PC-3 (cell line): ENCODE data around the gene CCNL2. TPM values are rescaled to one million over a fixed set of nuclear protein-coding genes. Genes with fewer than 3 reads are reported as not detected.
A peak's percentile ranks its signal among the peaks of the same experiment; 100 is the strongest.

Source experiments
- ATAC-seq: fragments of 200-7000 bp; cut with Tn5 transposase; 2 replicates; pipeline ENCODE4 v1.9.1; 2020; ENCODE audit warnings: mild to moderate bottlenecking, moderate library complexity
- BruUV-seq: library from RNA; stranded (reverse); fragments of 400-500 nt; replicated peaks from 2 replicates; lab custom pipeline; 2021; lab: Mats Ljungman, UMichigan
- CTCF ChIA-PET: fragments of 300-600 bp; sonication (Branson Sonifier 250); formaldehyde crosslinking; loops from one replicate; lab custom pipeline; 2022; ENCODE audit warnings: antibody characterized with exemption; lab: Charles Lee
- POLR2A ChIA-PET: fragments of 300-600 bp; sonication (Branson Sonifier 250); formaldehyde crosslinking; loops from one replicate; lab custom pipeline; 2022; ENCODE audit warnings: antibody characterized with exemption; ENCODE audit not compliant: unreplicated experiment; lab: Charles Lee
- DNase-seq: peaks from one replicate; pipeline ENCODE4 v3.0.0-alpha.2; 2015
- H2AFZ ChIP-seq: fragments of 300-600 bp; sonication (generic); 2 replicates; pipeline ENCODE4 v1.6.0; 2016; ENCODE audit warnings: antibody characterized with exemption, low read length
- H3F3A ChIP-seq: fragments of 300-600 bp; sonication (generic); one replicate; pipeline ENCODE4 v1.6.0; 2017; ENCODE audit warnings: antibody characterized with exemption, low read length, control low read depth, mild to moderate bottlenecking; ENCODE audit not compliant: unreplicated experiment
- H3K27ac ChIP-seq: fragments of 300-600 bp; sonication (generic); 2 replicates; pipeline ENCODE4 v1.5.1; 2016; ENCODE audit warnings: mild to moderate bottlenecking, low read length
- H3K27me3 ChIP-seq: fragments of 300-600 bp; sonication (generic); 2 replicates; pipeline ENCODE4 v1.6.1; 2016; ENCODE audit warnings: low read length, mixed read lengths
- H3K36me3 ChIP-seq: fragments of 300-600 bp; sonication (generic); 2 replicates; pipeline ENCODE4 v1.6.1; 2016; ENCODE audit warnings: low read depth, mixed run types, low read length, mixed read lengths
- H3K4me1 ChIP-seq: fragments of 300-600 bp; sonication (generic); 2 replicates; pipeline ENCODE4 v1.5.1; 2016; ENCODE audit warnings: low read length; ENCODE audit not compliant: insufficient read depth
- H3K4me2 ChIP-seq: fragments of 300-600 bp; sonication (generic); 2 replicates; pipeline ENCODE4 v1.6.0; 2016; ENCODE audit warnings: low read length
- H3K4me3 ChIP-seq: fragments of 300-600 bp; sonication (generic); 2 replicates; pipeline ENCODE4 v1.5.1; 2016; ENCODE audit warnings: mild to moderate bottlenecking, low read length, mixed read lengths
- H3K79me2 ChIP-seq: fragments of 300-600 bp; sonication (generic); 2 replicates; pipeline ENCODE4 v1.6.1; 2017; ENCODE audit warnings: low read length, mixed read lengths
- H3K9ac ChIP-seq: fragments of 300-600 bp; sonication (generic); 2 replicates; pipeline ENCODE4 v1.6.0; 2016; ENCODE audit warnings: mild to moderate bottlenecking, low read length
- H3K9me2 ChIP-seq: fragments of 300-600 bp; sonication (generic); replicated peaks from 2 replicates; pipeline ENCODE4 v1.6.1; 2016; ENCODE audit warnings: mixed run types, low read length, mixed read lengths
- H3K9me3 ChIP-seq: fragments of 300-600 bp; sonication (generic); 2 replicates; pipeline ENCODE4 v1.6.1; 2016; ENCODE audit warnings: low read length, mixed read lengths
- H4K20me1 ChIP-seq: fragments of 300-600 bp; sonication (generic); 2 replicates; pipeline ENCODE4 v1.6.1; 2016; ENCODE audit warnings: low read length, mixed read lengths
- CTCF ChIP-seq: fragments of 300-600 bp; sonication (generic); conservative IDR thresholded peaks from 2 replicates; pipeline ENCODE4 v1.5.1; 2017; ENCODE audit warnings: antibody characterized with exemption, low read depth, mild to moderate bottlenecking, low read length
- EZH2 ChIP-seq: fragments of 300-600 bp; sonication (generic); IDR thresholded peaks from one replicate; pipeline ENCODE4 v1.6.1; 2017; ENCODE audit warnings: antibody characterized with exemption, mild to moderate bottlenecking, low read length; ENCODE audit not compliant: unreplicated experiment
- EZH2phosphoT487 ChIP-seq: fragments of 300-600 bp; sonication (generic); IDR thresholded peaks from 2 replicates; pipeline ENCODE4 v1.6.1; 2018; ENCODE audit warnings: mild to moderate bottlenecking, antibody characterized with exemption, low read length, borderline replicate concordance
- intact Hi-C: fragments of 100-400 bp; cut with micrococcal nuclease; formaldehyde crosslinking; loops from 2 replicates; pipeline ENCODE4 v1.9.0; 2023
- total RNA-seq: library from RNA; depleted of rRNA; stranded (reverse); fragments of >200 nt; gene quantifications from 2 replicates; pipeline ENCODE4 v1.2.3, GENCODE V29; 2014

Gene CCNL2
- total RNA-seq, 1 experiment from 2014 or later, result 385 TPM

GRCh38 chr1:1398677-1399186 lies 403 bp downstream of the CCNL2 start:
- intact Hi-C loops, result loop anchor here (2.0 kb wide), 2 partner anchors 22 to 106 kb away; no protein-coding TSS in a partner anchor
- ATAC-seq, result peak; percentile 0; the same call in 1 of the 2 replicates
- TF ChIP-seq EZH2phosphoT487, result no peak
- no peak for TF ChIP-seq CTCF
- TF ChIP-seq EZH2, result no peak
- peaks cover 29% of the 10 kb centered on the region for H3K4me1 ChIP-seq
- H3K79me2 ChIP-seq, result peaks cover 78% of the 10 kb centered on the region
- no peaks in the 10 kb centered on the region for H3K9me2 ChIP-seq
- no TSS peak for BruUV-seq
- peak overlapping the region; percentile 58 for H3K27ac ChIP-seq
- ChIA-PET POLR2A (interaction anchor here (0.6 to 0.7 kb wide), 3 partner anchors 23 to 140 kb away, joined by 3 to 4 read pairs (median 3); partner anchors contain the start of gene AURKAIP1), CTCF (interaction anchor here (0.5 to 1.0 kb wide), 4 partner anchors 23 to 107 kb away, joined by 3 to 9 read pairs (median 4); no protein-coding TSS in a partner anchor)
- H2AFZ ChIP-seq, result peak overlapping the region; percentile 52
- no peaks in the 10 kb centered on the region for H3F3A ChIP-seq
- H3K9ac ChIP-seq, result peak overlapping the region; percentile 98
- no peaks in the 10 kb centered on the region for H3K9me3 ChIP-seq
- H3K36me3 ChIP-seq, result peaks cover 45% of the 10 kb centered on the region
- H4K20me1 ChIP-seq, result 0 out of 2 replicates have a peak, but pooled peaks cover 6% of the 10 kb centered on the region
- H3K4me3 ChIP-seq, result peak overlapping the region; percentile 94
- peak overlapping the region; percentile 89 for H3K4me2 ChIP-seq
- H3K27me3 ChIP-seq, result no peaks in the 10 kb centered on the region
- DNase-seq, result no peak

- peaks cover 29% of the 10 kb centered on the region for H3K4me1 ChIP-seq
- peak overlapping the region; percentile 58 for H3K27ac ChIP-seq
- peaks cover 47% of the 10 kb centered on the region for H3K36me3 ChIP-seq
- H3K9me3 ChIP-seq, result no peaks in the 10 kb centered on the region
- H4K20me1 ChIP-seq, result 0 out of 2 replicates have a peak, but pooled peaks cover 11% of the 10 kb centered on the region
- peak overlapping the region; percentile 89 for H3K4me2 ChIP-seq
- no peaks in the 10 kb centered on the region for H3F3A ChIP-seq
- intact Hi-C loops, result loop anchor here (2.0 kb wide), 2 partner anchors 21 to 107 kb away; no protein-coding TSS in a partner anchor
- CTCF ChIA-PET, result no interaction called here
- ATAC-seq (no peak), DNase-seq (peak; percentile 65)
- no peak overlapping the region for H2AFZ ChIP-seq
- peak overlapping the region; percentile 98 for H3K9ac ChIP-seq
- POLR2A ChIA-PET, result no interaction called here
- H3K4me3 ChIP-seq, result peak overlapping the region; percentile 94
- no peaks in the 10 kb centered on the region for H3K9me2 ChIP-seq
- TSS peak; percentile 57 for BruUV-seq
- H3K27me3 ChIP-seq, result no peaks in the 10 kb centered on the region
- H3K79me2 ChIP-seq, result peaks cover 81% of the 10 kb centered on the region
- TF ChIP-seq CTCF, result no peak
- TF ChIP-seq EZH2, result no peak
- no peak for TF ChIP-seq EZH2phosphoT487
Measured at GRCh38 chr1:1397839-1398523, 1.2 kb downstream of the CCNL2 start.
